ENCODE measurements around the gene COTL1. TPM values are rescaled to one million over a fixed set of nuclear protein-coding genes. Genes with fewer than 3 reads are reported as not detected.

COTL1 gene
- total and polyA plus RNA-seq, 2 of the 13 experiments (the other 11 are each of a cell fraction or from before 2014, with no cell fraction given), result 8.7 to 16.9 TPM

DNA sequence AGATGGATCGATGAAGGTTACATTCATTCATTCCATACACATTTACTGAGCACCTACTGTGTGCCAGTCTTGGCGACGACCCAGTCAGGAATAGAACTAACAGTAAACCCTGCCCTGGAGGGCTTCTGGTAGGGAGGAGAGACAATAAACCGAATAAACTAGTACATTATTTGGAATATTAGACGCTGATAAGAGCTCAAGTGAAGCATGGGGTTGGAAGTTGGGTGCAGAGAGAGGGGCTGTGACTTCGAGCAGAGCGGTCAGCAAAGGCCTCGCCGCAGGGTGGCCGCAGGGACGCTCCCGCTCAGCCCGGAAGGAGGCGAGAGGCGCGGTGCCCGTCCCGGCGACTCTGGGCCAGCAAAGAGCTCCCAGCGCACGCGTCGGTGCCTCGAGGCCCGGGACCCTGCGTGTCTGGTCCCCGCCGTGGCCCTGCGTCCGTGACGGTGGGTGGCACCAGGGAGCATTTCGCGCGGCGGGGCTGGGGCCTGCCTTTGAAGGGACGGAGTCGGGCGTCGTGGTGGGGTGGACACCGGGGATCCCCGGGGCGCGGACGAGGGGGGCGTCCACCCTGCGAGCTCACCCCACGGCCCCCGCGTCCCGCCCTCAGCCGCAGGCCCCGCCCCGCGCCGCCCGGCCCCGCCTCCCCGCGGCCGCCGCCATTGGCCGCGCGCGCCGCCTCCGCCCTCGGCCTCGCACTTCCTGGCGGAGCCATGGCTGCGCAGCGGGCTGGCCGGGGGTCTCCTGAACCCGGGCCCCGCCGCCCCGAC is 30.1 kb upstream of the COTL1 start, which contains the start of gene KLHL36 (continued):
- TF ChIP-seq, protein P1, sequence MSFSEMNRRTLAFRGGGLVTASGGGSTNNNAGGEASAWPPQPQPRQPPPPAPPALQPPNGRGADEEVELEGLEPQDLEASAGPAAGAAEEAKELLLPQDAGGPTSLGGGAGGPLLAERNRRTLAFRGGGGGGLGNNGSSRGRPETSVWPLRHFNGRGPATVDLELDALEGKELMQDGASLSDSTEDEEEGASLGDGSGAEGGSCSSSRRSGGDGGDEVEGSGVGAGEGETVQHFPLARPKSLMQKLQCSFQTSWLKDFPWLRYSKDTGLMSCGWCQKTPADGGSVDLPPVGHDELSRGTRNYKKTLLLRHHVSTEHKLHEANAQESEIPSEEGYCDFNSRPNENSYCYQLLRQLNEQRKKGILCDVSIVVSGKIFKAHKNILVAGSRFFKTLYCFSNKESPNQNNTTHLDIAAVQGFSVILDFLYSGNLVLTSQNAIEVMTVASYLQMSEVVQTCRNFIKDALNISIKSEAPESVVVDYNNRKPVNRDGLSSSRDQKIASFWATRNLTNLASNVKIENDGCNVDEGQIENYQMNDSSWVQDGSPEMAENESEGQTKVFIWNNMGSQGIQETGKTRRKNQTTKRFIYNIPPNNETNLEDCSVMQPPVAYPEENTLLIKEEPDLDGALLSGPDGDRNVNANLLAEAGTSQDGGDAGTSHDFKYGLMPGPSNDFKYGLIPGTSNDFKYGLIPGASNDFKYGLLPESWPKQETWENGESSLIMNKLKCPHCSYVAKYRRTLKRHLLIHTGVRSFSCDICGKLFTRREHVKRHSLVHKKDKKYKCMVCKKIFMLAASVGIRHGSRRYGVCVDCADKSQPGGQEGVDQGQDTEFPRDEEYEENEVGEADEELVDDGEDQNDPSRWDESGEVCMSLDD (CRISPR knock-in tag; IDR thresholded peaks at IDR 0.05; ENCODE audit: borderline replicate concordance), result peak; percentile 73
- TF ChIP-seq KLF15 (CRISPR knock-in tag; IDR thresholded peaks at IDR 0.05; ENCODE audit: borderline replicate concordance), result no peak
- TF ChIP-seq, protein P2, sequence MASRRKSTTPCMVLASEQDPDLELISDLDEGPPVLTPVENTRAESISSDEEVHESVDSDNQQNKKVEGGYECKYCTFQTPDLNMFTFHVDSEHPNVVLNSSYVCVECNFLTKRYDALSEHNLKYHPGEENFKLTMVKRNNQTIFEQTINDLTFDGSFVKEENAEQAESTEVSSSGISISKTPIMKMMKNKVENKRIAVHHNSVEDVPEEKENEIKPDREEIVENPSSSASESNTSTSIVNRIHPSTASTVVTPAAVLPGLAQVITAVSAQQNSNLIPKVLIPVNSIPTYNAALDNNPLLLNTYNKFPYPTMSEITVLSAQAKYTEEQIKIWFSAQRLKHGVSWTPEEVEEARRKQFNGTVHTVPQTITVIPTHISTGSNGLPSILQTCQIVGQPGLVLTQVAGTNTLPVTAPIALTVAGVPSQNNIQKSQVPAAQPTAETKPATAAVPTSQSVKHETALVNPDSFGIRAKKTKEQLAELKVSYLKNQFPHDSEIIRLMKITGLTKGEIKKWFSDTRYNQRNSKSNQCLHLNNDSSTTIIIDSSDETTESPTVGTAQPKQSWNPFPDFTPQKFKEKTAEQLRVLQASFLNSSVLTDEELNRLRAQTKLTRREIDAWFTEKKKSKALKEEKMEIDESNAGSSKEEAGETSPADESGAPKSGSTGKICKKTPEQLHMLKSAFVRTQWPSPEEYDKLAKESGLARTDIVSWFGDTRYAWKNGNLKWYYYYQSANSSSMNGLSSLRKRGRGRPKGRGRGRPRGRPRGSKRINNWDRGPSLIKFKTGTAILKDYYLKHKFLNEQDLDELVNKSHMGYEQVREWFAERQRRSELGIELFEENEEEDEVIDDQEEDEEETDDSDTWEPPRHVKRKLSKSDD (CRISPR knock-in tag; IDR thresholded peaks at IDR 0.05; ENCODE audit: low read depth), result peak; percentile 78; the same call in 1 of the 2 replicates
- TF ChIP-seq KMT2A (CRISPR knock-in tag; IDR thresholded peaks at IDR 0.05), result peak; percentile 44; the same call in 1 of the 2 replicates
- TF ChIP-seq ZNF746 (CRISPR knock-in tag; IDR thresholded peaks at IDR 0.05), result 0 out of 2 replicates have a peak, but pooled peaks have one; percentile 22
- 0 out of 2 replicates have a peak, but pooled peaks have one; percentile 38 for TF ChIP-seq ZNF205 (CRISPR knock-in tag; IDR thresholded peaks at IDR 0.05)
- TF ChIP-seq ZBTB7A (CRISPR knock-in tag; IDR thresholded peaks at IDR 0.05), result peak; percentile 88
- no peak for TF ChIP-seq NCOR1 (IDR thresholded peaks at IDR 0.05; ENCODE audit: borderline replicate concordance, low read length)
- TF ChIP-seq, protein P3, sequence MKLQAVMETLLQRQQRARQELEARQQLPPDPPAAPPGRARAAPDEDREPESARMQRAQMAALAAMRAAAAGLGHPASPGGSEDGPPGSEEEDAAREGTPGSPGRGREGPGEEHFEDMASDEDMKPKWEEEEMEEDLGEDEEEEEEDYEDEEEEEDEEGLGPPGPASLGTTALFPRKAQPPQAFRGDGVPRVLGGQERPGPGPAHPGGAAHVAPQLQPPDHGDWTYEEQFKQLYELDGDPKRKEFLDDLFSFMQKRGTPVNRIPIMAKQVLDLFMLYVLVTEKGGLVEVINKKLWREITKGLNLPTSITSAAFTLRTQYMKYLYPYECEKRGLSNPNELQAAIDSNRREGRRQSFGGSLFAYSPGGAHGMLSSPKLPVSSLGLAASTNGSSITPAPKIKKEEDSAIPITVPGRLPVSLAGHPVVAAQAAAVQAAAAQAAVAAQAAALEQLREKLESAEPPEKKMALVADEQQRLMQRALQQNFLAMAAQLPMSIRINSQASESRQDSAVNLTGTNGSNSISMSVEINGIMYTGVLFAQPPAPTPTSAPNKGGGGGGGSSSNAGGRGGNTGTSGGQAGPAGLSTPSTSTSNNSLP (IDR thresholded peaks at IDR 0.05; ENCODE audit: low read depth, low read length), result no peak
- TF ChIP-seq ISL2 (CRISPR knock-in tag; IDR thresholded peaks at IDR 0.05), result 0 out of 2 replicates have a peak, but pooled peaks have one; percentile 37
- TF ChIP-seq, protein P4, sequence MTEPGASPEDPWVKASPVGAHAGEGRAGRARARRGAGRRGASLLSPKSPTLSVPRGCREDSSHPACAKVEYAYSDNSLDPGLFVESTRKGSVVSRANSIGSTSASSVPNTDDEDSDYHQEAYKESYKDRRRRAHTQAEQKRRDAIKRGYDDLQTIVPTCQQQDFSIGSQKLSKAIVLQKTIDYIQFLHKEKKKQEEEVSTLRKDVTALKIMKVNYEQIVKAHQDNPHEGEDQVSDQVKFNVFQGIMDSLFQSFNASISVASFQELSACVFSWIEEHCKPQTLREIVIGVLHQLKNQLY (CRISPR knock-in tag; IDR thresholded peaks at IDR 0.05), result no peak
- TF ChIP-seq TSC22D2 (CRISPR knock-in tag; IDR thresholded peaks at IDR 0.05; ENCODE audit: borderline replicate concordance), result peak; percentile 68; the same call in 1 of the 2 replicates
- TF ChIP-seq, protein P5, sequence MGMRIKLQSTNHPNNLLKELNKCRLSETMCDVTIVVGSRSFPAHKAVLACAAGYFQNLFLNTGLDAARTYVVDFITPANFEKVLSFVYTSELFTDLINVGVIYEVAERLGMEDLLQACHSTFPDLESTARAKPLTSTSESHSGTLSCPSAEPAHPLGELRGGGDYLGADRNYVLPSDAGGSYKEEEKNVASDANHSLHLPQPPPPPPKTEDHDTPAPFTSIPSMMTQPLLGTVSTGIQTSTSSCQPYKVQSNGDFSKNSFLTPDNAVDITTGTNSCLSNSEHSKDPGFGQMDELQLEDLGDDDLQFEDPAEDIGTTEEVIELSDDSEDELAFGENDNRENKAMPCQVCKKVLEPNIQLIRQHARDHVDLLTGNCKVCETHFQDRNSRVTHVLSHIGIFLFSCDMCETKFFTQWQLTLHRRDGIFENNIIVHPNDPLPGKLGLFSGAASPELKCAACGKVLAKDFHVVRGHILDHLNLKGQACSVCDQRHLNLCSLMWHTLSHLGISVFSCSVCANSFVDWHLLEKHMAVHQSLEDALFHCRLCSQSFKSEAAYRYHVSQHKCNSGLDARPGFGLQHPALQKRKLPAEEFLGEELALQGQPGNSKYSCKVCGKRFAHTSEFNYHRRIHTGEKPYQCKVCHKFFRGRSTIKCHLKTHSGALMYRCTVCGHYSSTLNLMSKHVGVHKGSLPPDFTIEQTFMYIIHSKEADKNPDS (CRISPR knock-in tag; IDR thresholded peaks at IDR 0.05), result no peak
- TF ChIP-seq REL (CRISPR knock-in tag; conservative IDR thresholded peaks at IDR 0.05), result 0 out of 2 replicates have a peak, but pooled peaks have one; percentile 37
- 0 out of 2 replicates have a peak, but pooled peaks have one; percentile 43 for TF ChIP-seq CBX5 (CRISPR knock-in tag; IDR thresholded peaks at IDR 0.05; ENCODE audit: borderline replicate concordance)
- TF ChIP-seq NR2C2 (CRISPR knock-in tag; IDR thresholded peaks at IDR 0.05; ENCODE audit: borderline replicate concordance), result 0 out of 2 replicates have a peak, but pooled peaks have one; percentile 27
- no peak for TF ChIP-seq ELF4 (CRISPR knock-in tag; IDR thresholded peaks at IDR 0.05; ENCODE audit: borderline replicate concordance)
- TF ChIP-seq ZNF766 (CRISPR knock-in tag; IDR thresholded peaks at IDR 0.05; ENCODE audit: borderline replicate concordance), result no peak
